GM12875 (cell line): ENCODE measurements around the gene USP34.
"Not testable (repeated sequence)": the region's sequence is repeated elsewhere in the genome, so short reads cannot be mapped to it uniquely, and the experiment has no call there.

ENCODE experiments used
- H3K4me3 ChIP-seq: one replicate; pipeline ENCODE4 v1.5.1; 2011; ENCODE audit warnings: low read depth, low read length, control low read depth
- TF ChIP-seq, protein P1 (sequence below): IDR thresholded peaks from 2 replicates; pipeline ENCODE4 v1.5.1; 2011; ENCODE audit warnings: low read depth, mild to moderate bottlenecking, control low read depth, inconsistent platforms, low read length, moderate library complexity, borderline replicate concordance; ENCODE audit not compliant: insufficient read depth

Gene USP34

DNA sequence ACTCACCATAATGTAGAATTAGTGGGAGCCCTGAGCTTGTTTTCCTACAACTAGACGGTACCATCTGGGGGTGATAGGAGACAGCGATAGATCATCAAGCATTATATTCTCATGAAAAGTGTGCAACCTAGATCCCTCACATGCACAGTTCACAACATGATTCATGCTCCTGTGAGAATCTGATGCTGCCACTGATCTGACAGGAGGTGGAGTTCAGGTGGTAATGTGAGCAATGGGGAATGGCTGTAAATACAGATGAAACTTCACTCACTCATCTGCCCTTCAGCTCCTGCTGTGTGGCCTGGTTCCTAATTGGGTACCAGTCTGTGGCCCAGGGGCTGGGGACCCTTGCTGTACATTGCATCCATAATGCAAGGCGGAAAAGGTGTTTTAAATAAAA lies 60.7 kb downstream of the USP34 start:
- H3K4me3 ChIP-seq = no peak overlapping the region
- TF ChIP-seq, protein P1, sequence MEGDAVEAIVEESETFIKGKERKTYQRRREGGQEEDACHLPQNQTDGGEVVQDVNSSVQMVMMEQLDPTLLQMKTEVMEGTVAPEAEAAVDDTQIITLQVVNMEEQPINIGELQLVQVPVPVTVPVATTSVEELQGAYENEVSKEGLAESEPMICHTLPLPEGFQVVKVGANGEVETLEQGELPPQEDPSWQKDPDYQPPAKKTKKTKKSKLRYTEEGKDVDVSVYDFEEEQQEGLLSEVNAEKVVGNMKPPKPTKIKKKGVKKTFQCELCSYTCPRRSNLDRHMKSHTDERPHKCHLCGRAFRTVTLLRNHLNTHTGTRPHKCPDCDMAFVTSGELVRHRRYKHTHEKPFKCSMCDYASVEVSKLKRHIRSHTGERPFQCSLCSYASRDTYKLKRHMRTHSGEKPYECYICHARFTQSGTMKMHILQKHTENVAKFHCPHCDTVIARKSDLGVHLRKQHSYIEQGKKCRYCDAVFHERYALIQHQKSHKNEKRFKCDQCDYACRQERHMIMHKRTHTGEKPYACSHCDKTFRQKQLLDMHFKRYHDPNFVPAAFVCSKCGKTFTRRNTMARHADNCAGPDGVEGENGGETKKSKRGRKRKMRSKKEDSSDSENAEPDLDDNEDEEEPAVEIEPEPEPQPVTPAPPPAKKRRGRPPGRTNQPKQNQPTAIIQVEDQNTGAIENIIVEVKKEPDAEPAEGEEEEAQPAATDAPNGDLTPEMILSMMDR = no peak

DNA sequence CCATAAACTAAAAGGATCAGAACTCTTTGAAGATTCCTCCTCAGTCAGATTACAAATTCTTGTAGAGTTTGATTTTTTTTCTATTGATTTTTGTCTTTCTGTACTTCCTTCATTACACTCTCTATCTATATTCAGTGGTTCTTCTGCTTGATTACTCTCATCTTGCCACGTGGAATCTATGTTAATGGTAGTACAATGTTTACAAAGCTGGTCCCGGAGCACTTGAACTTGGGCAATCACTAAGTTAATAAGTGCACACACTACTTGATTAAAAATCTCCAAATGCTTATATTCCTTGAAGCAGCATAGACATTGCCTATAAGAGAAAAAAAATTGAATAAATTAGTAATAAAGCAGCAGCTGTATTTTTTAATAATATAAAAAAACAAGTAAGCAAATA lies 65.1 kb downstream of the USP34 start:
- TF ChIP-seq, protein P1 = no peak
- no peak overlapping the region for H3K4me3 ChIP-seq

DNA sequence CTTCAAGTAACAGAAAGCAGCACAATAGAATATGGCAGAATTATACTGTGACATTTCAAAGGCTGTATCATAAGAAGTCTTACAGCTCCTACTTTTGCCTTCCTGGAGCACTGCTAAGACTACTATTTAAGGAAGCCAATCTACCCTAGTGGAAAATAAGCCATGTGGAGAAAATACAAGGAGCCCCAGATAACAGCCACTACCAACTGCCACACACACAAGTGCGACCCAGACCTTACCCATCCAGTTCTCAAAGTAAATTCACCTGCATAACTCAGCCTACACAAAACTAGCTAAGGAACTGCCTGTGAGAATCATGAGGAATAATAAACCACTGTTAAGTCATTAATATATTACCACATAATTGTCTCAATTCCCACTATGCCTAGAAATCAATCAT lies 66.4 kb downstream of the USP34 start:
- TF ChIP-seq, protein P1 = no peak

DNA sequence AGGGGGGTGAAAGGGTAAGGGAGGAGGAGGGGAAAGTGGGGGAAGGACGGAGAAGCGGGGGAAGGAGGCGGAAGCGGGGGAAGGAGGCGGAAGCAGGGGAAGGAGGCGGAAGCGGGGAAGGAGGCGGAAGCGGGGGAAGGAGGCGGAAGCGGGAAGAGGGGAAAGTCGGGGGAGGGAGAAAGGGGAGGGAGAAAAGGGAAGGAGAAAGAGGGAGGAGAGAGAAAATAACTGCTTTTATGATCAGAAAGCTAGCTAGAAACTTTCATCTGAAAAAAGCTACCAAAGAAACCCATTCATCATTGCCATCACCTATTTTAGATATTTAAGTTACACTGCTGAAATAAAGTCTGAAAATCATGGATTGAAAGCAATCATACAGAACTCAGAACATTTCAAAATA lies 72.5 kb downstream of the USP34 start:
- H3K4me3 ChIP-seq = no peak overlapping the region

More for the DNA sequence above, 66.4 kb downstream of the USP34 start:
- no peak overlapping the region for H3K4me3 ChIP-seq

DNA sequence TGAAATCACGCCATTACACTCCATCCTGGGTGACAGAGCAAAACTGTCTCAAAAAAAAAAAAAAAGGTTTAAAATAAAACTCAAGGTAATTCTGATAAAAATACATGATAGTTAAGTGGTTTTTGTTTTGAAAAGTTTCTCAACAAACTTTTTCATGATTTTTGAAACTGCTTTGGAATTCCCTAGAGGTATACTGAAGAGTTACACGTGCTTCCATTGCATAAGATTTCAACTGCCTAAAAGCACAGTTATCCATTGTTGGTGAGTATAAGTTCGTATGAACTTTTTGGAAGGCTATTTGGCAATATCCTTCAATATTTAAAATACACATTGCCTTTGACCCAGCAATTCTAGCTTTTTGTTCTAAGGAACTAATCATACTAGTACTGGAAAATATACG lies 74.9 kb downstream of the USP34 start:
- TF ChIP-seq, protein P1 = no peak

More for the DNA sequence above, 72.5 kb downstream of the USP34 start:
- TF ChIP-seq, protein P1 = no peak

DNA sequence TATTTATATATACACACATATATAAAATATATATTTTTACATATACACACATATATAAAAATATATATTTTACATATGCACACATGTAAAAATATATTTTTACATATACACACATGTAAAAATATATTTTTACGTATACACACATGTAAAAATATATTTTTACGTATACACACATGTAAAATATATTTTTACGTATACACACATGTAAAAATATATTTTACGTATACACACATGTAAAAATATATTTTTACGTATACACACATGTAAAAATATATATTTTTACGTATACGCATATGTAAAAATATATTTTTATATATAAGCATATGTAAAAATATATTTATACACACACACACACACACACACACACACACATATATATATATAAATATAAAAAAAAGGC lies 83.3 kb downstream of the USP34 start:
- not testable (repeated sequence) for H3K4me3 ChIP-seq

More for the DNA sequence above, 74.9 kb downstream of the USP34 start:
- no peak overlapping the region for H3K4me3 ChIP-seq

DNA sequence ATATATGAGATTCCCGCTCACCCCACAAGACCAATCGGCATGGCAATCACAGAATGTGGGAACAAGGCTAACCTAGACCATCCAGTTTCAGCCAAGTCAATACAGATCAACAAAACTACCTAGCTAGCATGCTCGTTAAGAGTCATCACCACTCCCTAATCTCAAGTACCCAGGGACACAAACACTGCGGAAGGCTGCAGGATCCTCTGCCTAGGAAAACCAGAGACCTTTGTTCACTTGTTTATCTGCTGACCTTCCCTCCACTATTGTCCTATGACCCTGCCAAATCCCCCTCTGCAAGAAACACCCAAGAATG lies 90.0 kb downstream of the USP34 start:
- H3K4me3 ChIP-seq = not testable (repeated sequence)

DNA sequence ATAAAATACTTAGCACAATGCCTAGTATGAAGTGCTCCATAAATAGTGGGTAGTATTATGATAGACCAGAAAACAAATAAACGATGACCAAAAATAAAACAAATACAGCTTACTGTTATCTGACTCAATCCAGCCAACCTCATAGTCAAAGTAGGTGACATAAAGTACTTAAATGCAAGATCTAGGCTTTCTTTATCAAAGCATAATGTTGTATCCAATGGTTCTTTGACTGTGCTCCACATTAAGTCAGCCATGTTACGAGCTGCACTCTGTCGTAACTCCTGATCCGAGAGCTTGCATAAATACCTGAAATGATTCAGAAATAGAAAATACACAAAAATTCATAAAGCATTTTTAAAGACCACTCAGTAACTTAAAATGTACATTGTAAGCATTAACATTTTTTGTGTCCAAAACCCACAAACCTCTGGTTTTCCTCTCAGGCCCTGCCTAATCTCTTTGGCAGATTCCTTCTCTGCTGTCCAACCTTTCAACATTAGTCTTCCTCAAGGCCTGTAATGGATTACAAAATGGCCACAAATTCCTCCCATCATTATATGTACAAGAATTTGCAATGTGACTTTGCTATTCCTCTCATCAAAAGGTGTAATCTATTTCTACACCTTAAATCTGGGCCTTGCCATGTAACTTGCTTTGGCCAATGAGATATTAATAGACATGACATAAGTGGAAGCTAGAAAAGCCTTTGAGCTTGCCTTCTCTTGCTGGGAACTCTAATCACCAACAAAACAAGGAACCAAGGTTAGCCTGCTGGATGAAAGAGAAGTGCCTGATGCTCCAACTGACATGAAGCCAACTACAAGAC lies 90.6 kb downstream of the USP34 start:
- TF ChIP-seq, protein P1 = no peak
- H3K4me3 ChIP-seq = no peak overlapping the region
